Cerebellar cortex (tissue), 1 donor: ENCODE results near the gene PEX11G.
"Not testable (repeated sequence)": the region's sequence is repeated elsewhere in the genome, so short reads cannot be mapped to it uniquely, and the experiment has no call there.

Experiments used
- DNase-seq: peaks from one replicate; pipeline ENCODE4 v3.0.0-alpha.2; 2015; ENCODE audit warnings: low spot score

PEX11G gene

DNA sequence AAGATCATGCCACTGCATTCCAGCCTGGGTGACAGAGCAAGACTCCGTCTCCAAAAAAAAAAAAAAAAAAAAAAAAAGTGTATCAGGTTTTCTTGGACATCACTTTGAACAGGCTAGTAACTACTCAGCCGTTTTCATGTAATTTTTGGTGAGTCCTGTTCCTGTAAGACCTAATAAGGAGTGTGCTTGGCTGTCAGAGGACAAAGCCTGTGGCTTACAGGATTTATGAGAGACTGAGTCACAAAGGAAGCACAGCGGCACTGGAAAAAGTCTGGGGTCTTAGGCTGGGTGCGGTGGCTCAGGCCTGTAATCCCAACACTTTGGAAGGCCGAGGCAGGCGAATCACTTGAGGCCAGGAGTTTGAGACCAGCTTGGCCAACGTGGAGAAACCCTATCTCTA is 55.4 kb downstream of the PEX11G start:
- DNase-seq, result not testable (repeated sequence)

DNA sequence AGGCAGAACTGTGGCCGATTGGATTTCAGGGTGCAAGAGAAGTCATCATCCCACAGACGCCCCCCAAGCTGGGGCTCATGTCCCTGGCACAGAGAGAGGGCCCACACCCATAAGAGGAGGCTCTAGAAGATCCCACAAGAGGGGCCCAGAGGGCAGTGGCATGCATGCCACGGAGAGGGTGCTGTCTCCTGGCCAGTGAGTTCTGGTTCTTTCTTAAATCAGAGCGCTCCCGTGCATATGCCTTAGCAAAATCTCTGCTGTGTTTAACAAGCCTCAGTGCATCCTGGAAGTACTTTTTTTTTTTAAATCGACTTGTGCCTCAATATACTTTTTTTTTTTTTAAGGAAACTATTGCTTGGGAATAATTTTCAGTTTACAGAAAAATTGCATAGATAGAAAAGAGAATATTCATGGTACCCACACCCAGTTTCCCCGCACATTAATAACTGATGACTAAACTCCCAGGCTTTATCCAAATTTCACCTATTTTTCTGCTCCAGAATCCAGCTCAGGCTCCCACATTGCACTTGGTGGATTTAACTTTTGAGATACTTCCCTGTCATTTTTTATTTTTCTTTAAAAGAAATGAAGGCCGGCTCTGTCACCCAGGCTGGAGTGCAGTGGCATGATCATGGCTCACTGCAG is 59.1 kb downstream of the PEX11G start:
- no peak for DNase-seq

DNA sequence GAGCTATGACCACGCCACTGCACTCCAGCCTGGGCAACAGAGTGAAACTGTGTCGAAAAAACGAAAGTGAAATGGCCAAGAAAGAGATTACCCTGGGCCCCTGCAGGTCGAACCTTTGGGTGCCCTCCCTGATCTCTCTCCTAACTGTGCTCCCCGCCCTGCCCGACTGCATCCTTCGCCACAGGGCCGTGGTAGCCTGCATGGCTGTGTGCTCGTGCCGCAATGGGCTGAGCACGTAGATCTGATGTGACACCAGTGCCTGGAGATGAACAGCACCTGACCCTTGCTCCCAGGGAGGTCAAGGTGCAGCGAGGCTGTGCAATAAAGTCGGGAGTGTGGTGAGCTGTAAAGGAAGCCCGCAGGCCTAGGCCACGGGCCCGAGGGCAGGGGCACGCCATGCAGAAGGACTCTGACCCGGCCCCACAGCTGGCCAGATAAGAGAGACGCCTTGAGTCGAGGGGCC is 60.2 kb downstream of the PEX11G start:
- DNase-seq, result no peak

DNA sequence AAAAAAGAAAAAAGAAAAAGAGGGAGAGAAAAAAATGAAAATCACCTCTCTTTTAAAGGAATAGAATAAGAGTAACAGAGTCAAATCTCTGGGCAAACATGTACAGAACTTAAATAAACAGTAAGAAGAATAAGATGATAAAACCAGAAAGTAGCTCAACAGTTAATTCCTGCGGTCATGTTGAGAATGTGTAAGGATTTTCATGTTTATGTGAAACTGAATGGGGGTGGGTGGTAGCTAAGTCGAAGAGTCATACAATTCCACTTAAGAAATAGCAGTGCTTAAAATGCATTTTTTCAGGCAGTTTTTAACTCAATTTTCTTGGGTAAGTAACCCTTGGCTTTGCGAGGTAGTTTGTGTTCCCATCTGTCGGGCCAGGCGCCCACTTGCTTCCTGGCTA is 60.9 kb downstream of the PEX11G start:
- DNase-seq, result no peak

DNA sequence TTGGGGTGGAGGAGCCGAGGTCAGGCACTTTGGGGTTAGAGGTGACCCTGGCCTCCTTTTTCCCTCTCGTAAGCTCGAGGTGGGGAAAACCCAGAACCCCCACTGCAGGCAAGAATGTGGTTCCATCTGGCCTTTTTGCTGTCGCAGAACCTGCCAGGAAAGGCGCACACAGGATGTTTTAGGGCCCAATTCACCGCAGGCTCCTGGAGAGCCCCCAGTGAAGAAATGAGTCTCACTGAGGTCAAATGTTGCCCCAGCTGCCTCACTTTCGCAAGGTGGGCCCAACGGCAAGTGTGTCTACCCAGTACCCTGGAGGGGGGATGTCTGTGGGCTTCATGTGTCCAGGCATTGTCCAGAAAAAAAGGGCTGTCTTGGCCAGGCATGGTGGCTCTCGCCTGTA is 61.8 kb downstream of the PEX11G start:
- no peak for DNase-seq
